Measurements from ENCODE around the gene RABGAP1.

The RABGAP1 gene

DNA sequence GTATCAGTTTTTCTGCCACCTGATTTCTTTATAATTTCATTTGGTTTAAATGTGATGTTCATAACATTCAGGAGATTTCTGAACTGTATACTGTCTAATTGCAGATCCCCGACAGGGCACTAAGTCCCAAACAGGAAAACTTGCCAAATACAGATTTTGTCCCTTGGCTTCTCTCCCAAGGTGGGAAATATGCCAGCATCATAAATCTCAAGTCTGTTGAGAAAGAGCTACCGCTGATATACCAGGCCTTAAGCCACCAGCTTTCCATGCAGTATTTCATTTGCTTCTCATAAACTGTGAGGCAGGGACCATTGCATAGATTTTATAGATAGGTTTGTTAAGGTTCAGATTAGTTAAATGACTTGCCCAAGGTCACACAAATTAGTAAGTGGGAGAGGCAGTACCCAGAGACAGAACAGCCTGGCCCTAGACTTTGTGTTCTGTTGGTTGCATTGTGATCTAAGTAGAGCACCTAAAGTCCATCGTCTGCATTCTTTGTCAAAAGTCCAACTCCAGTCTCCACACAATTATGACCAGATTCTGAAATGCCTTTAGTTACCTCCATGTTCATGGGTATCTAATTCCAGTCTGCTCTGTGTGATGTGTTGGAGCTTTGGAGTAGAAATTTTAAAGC, 108.9 kb downstream of the RABGAP1 start:
- DNase-seq, result peak; percentile 7

- DNase-seq, result no peak
Observed at GRCh38 chr9:123053046-123053445, 112.2 kb downstream of the RABGAP1 start.

- DNase-seq, result no peak
Observed at GRCh38 chr9:123053711-123054110, 112.9 kb downstream of the RABGAP1 start.

DNA sequence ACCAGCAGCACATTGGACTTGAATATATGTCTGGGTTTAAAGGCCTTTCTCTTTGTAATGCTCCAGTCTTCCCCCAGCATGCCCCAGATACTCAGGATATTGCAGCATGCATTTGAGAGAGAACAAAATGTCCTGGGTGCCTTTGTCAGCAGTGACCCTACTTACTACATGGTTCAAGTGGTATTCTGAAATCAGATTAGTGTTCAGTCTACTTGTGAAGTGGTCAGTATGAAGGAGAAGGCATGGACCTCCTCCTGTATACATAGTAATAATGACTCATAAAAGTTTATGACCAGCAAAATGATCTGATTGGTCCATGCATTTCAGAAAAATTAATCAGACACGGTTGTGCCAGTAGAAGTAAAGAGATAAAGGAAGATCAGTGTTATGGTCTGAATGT, 118.0 kb downstream of the RABGAP1 start:
- DNase-seq, result peak; percentile 31

DNA sequence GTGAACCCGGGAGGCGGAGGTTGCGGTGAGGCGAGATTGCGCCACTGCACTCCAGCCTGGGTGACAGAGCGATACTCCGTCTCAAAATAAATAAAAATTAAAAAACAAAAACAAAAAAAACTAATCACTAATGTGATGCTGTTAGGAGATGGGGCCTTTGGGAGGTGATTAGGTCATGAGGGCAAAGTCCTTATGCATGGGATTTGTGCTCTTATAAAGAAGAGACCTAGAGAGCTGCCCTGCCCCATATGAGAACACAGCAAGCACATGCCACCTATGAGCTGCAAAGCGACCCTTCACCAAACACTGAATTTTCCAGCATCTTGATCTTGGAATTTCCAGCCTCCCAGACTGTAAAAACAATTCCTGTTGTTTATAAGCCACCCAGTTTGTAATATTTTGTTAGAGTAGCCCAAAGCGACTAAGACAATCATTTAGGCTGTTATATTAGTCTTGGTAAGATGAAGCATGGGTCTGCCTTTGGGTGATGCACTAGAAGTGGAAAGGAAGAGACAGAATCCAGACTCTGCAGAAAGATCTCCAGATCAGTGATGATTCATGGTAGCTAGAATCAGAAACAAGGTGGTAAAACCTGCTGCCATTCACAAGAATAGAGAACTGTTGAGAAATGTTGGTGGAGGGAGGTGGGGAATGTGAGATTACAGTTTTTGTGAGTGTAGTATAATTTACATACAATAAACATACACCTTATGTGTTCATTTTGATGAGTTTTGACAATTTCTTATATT, 118.8 kb downstream of the RABGAP1 start:
- DNase-seq, result no peak

DNA sequence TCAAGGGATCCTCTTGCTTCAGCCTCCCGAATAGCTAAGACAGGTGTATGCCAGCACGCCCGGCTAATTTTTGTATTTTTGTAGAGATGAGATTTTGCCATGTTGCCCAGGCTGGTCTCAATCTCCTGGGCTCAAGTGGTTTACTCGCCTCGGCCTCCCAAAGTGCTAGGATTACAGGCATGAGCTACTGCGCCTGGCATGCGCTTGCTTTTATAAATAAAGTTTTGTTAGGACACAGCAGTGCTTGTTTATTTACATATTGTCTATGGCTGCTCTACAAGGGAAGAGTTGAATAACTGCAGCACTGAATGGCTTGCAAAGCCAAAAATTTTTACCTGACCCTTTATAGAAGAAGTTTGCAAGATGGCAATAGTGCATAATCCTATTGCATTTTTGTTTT, 120.4 kb downstream of the RABGAP1 start:
- DNase-seq, result no peak

GRCh38 chr9:123062351-123063176, 121.7 kb downstream of the RABGAP1 start:
- DNase-seq, result no peak

DNA sequence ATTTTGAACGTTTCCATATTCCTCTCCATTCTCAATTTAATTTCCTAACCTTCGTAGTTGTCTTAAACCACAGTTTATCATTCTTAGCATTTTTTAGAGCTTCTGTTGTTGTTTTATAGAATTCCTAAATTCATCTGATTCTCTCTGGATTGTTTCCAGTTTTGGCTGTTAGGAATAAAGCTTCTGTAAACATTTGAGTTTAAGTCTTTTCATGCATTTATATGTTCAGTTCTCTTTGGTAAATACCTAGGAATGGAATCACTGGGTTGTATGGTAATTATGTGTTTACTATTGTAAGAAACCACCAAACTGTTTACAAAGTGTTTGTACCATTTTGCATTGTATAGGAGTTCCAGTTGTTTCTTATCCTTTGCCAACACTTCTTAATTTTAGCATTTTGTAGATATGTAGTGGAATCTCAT, 122.4 kb downstream of the RABGAP1 start:
- DNase-seq, result peak; percentile 51

DNA sequence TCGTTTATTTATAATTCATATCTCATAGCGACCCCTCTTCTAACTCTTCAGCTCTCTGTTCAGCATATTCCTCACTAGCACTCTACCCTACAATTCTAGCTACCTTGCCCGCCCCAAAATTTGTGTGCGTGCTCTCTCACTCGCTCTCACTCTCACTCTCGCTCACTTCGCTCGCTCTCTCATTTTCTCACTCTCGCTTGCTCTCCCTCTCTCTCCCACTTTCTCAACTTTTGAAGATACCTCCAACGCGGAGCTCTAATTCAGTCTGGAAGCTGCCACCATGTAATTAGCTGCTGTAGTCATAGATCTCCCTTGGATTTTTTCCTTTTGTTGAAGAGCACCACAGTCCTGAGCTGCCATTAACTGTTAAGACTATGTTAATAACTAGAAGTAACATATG, 123.1 kb downstream of the RABGAP1 start:
- no peak for DNase-seq

DNA sequence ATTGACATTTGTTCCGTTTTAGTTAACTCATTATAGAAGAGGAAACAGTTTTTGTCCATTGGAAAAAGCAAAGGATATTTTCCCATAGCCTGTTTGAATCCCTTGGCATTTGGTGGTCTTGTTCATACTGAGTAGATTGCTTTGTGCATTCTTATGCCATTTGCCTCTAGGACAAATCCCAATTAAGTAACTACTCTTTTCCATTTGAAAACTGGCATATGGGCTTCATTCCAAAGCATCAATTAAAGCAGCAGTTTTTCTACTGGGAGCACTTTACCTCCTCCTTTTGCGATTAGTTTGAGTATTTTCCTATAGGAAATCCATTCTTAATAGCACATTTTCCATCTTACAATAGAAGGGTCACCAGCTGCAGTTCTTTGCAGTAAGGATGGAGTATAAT, 123.9 kb downstream of the RABGAP1 start:
- no peak for DNase-seq

DNA sequence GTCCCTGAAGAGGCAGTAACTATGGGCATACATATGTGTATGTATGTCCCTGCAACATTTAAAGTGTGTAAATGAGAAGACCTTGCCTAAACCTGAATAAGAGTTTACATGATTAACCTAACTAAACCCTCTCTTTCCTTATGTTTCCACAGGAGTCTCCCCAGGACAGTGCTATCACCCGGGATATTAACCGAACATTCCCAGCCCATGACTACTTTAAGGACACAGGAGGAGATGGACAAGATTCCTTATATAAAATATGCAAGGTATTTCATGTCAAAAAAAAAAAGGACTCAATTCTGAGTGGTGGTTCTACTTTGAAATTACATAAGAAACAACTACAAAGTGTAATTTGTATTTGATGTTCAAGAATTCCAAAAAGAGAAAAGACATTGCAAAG, 124.4 kb downstream of the RABGAP1 start:
- peak; percentile 41 for DNase-seq

- no peak for DNase-seq
Observed at GRCh38 chr9:123067136-123067535, 126.3 kb downstream of the RABGAP1 start.

GRCh38 chr9:123069010-123069481, 128.2 kb downstream of the RABGAP1 start:
- DNase-seq, result peak; percentile 68

DNA sequence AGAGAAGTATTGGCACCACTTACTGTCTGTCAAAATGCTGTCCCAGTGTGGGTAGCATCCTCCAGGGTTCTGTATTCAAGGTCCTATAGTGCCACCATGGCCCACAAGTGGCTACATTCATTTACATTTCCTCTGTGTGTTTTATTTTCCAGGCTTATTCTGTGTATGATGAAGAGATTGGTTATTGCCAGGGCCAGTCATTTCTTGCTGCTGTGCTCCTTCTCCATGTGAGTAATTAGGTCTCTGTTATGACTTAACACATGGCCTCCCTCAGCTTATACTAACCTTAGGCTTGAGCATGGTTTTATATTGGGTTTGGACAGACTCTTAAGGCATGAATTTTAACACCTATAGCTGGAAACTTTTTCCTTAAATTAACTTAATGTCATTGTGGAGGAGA, 129.4 kb downstream of the RABGAP1 start:
- no peak for DNase-seq

GRCh38 chr9:123072407-123072995, 131.7 kb downstream of the RABGAP1 start:
- DNase-seq, result no peak

GRCh38 chr9:123073441-123073840, 132.6 kb downstream of the RABGAP1 start:
- no peak for DNase-seq

DNA sequence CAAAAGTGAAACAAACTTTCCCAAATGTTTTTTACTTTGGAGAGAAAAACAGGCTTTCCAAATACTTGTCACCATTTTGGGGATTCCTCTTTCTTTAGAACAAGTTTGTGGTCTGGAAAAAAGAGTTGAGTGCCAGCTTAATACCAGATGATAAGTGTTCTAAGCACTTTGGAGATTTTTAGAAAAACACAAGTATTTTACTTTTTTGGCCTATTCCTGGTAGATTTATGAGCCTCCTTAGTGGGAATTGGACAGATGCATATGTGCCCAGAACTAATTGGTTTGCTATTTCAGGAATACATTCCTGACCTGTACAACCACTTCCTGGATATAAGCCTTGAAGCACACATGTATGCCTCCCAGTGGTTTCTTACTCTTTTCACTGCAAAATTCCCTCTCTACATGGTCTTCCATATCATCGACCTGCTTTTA, 133.2 kb downstream of the RABGAP1 start:
- peak; percentile 23 for DNase-seq

- no peak for DNase-seq
Observed at GRCh38 chr9:123074628-123075027, 133.8 kb downstream of the RABGAP1 start.

DNA sequence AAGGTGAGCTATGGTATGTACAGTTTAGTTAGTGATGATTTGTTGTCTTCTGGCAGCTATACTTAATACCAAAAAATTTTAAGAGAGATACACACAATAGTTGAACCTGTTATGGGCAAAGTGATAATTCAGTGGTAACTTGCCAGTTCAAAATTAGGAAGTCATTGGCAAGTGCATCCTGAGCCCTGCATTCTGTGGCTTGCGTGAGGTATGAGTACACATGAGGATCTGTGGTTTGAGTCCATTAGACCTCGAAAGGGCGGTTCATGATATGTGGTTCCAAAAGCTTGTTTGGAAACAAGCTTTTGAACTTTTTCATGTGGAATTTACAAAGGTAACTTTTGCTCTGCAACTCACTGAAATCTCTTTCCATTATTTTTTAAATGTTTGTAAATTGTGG, 139.6 kb downstream of the RABGAP1 start:
- no peak for DNase-seq

GRCh38 chr9:123081824-123082223, 141.0 kb downstream of the RABGAP1 start:
- DNase-seq, result no peak

GRCh38 chr9:123083680-123084079, 142.9 kb downstream of the RABGAP1 start:
- no peak for DNase-seq

DNA sequence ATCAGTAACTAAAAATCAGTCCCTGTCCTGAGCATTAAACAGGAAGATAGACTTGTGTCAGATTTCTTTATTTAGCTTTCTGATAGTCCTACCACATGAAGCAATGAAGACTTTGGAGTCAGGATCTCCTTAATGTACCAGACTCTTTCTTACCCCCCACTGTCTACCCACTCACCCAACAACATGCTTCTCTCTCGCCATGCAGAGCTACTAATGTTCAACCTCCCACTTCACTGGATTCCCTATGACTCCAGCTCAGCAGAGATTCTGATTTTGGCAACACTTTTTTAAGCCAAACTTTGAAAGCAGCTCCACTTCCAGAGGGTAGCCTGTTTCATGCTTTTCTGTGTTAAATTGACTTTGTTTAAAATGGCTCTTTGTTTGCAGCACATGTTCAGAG, 143.4 kb downstream of the RABGAP1 start:
- no peak for DNase-seq

DNA sequence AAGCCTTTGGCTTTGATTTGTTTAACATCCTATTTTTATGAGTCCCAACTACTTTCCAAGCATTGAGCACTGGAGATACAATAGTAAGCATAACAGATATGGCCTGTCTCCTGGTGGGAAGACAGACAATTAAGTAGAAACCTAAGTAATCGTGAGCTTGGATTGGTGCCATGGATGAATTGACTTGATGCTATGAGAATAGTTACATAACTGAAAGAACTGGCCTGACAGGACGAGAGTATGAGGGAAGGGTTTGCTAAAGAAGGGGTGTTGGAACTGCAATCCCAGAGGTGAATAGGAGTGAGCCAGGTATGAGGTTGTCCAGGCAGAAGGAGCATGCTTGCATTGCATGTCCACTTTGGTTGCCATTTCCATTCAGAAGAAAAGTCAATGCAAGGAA, 145.1 kb downstream of the RABGAP1 start:
- no peak for DNase-seq

Data from NCI-H226 (cell line).